Endothelial cell of umbilical vein (primary cell): Measurements from ENCODE around the gene TRMT44. TPM values are rescaled to one million over a fixed set of nuclear protein-coding genes. Genes with fewer than 3 reads are reported as not detected.

Experiments used
- BruUV-seq: library from RNA; stranded (reverse); fragments of 400-500 nt; replicated peaks from 2 replicates; lab custom pipeline; 2021; lab: Mats Ljungman, UMichigan
- CTCF ChIA-PET: fragments of 300-600, 350-600 bp; sonication (Branson Sonifier 250); formaldehyde crosslinking; loops from one replicate; lab custom pipeline; 2021; ENCODE audit warnings: antibody characterized with exemption, inconsistent platforms; lab: Charles Lee
- POLR2A ChIA-PET: fragments of 300-600, 350-600 bp; sonication (Branson Sonifier 250); formaldehyde crosslinking; loops from one replicate; lab custom pipeline; 2021; ENCODE audit warnings: antibody characterized with exemption, inconsistent platforms; lab: Charles Lee
- DNase-seq: peaks from one replicate; pipeline ENCODE4 v3.0.0-alpha.2; 2011; ENCODE audit warnings: low read depth, low spot score
- FAIRE-seq: peaks from 2 replicates; lab custom pipeline; 2011; peaks lifted over from hg19 to GRCh38; lab: Jason Lieb, UNC
- H2AFZ ChIP-seq: 2 replicates; pipeline ENCODE4 v1.6.0; 2012; ENCODE audit warnings: low read depth, low read length, control low read depth, inconsistent platforms
- H3K27ac ChIP-seq: 2 replicates; pipeline ENCODE4 v1.5.1; 2011; ENCODE audit warnings: low read depth, mild to moderate bottlenecking, control low read depth, low read length, moderate library complexity; ENCODE audit not compliant: insufficient read depth
- H3K27me3 ChIP-seq, 2 experiments: 2 replicates each; pipeline versions ENCODE4 v1.6.0 to v1.6.1; 2011; ENCODE audit warnings: low read length in 2 of 2, mixed read lengths in 1 of 2; ENCODE audit not compliant: control insufficient read depth in 2 of 2, insufficient read depth in 2 of 2
- H3K36me3 ChIP-seq, 2 experiments: 2 replicates in 1 of 2; 3 replicates in 1 of 2; pipeline ENCODE4 v1.5.1; 2011; ENCODE audit warnings: low read length in 2 of 2, mild to moderate bottlenecking in 1 of 2, moderate library complexity in 1 of 2; ENCODE audit not compliant: control insufficient read depth in 2 of 2, insufficient read depth in 2 of 2; ENCODE audit errors: extremely low read depth in 1 of 2
- H3K4me1 ChIP-seq: 3 replicates; pipeline ENCODE4 v1.5.1; 2011; ENCODE audit warnings: mild to moderate bottlenecking, low read length; ENCODE audit not compliant: control insufficient read depth, insufficient read depth; ENCODE audit errors: extremely low read depth
- H3K4me2 ChIP-seq: 2 replicates; pipeline ENCODE4 v1.6.1; 2011; ENCODE audit warnings: low read length, control low read depth, mixed read lengths; ENCODE audit not compliant: insufficient read depth
- H3K4me3 ChIP-seq, 3 experiments: fragments of 200-600 bp in 1 of 3; sonication (generic), shearing (Covaris generic) in 1 of 3; replicated peaks in 1 of 3; 2 replicates each; pipeline ENCODE4 v1.5.1; 2011 to 2016; ENCODE audit warnings: control low read depth in 3 of 3, low read length in 3 of 3, mild to moderate bottlenecking in 2 of 3, inconsistent platforms in 1 of 3, low read depth in 1 of 3, moderate library complexity in 1 of 3; ENCODE audit not compliant: insufficient read depth in 1 of 3
- H3K79me2 ChIP-seq: 2 replicates; pipeline ENCODE4 v1.6.0; 2012; ENCODE audit warnings: low read length, inconsistent platforms; ENCODE audit not compliant: control insufficient read depth, insufficient read depth
- H3K9ac ChIP-seq: replicated peaks from 2 replicates; pipeline ENCODE3; 2011; ENCODE audit warnings: low read length, control low read depth; ENCODE audit not compliant: insufficient read depth; ENCODE audit errors: extremely low read depth
- H3K9me1 ChIP-seq: replicated peaks from 3 replicates; pipeline ENCODE4 v1.6.0; 2011; ENCODE audit warnings: mild to moderate bottlenecking, low read length; ENCODE audit not compliant: control insufficient read depth, insufficient read depth; ENCODE audit errors: extremely low read depth
- H3K9me3 ChIP-seq: replicated peaks from 2 replicates; pipeline ENCODE4 v1.5.1; 2012; ENCODE audit warnings: low read length, inconsistent platforms; ENCODE audit not compliant: control insufficient read depth, insufficient read depth
- H4K20me1 ChIP-seq: replicated peaks from 2 replicates; pipeline ENCODE3; 2011; ENCODE audit warnings: mild to moderate bottlenecking, low read length; ENCODE audit not compliant: control insufficient read depth, insufficient read depth; ENCODE audit errors: extremely low read depth
- EZH2 ChIP-seq: IDR thresholded peaks from 2 replicates; pipeline ENCODE4 v1.6.1; 2012; ENCODE audit warnings: borderline replicate concordance, low read depth, mild to moderate bottlenecking, moderate library complexity, low read length, inconsistent platforms; ENCODE audit not compliant: severe bottlenecking
- FOS ChIP-seq: IDR thresholded peaks from 2 replicates; pipeline ENCODE4 v1.6.1; 2011; ENCODE audit warnings: mild to moderate bottlenecking, low read length, moderate library complexity, borderline replicate concordance; ENCODE audit not compliant: insufficient read depth
- GATA2 ChIP-seq: IDR thresholded peaks from 2 replicates; pipeline ENCODE4 v1.7.0; 2011; ENCODE audit warnings: low read depth, mild to moderate bottlenecking, moderate library complexity, mixed read lengths, low read length; ENCODE audit not compliant: insufficient read length, insufficient read depth
- JUN ChIP-seq: IDR thresholded peaks from 2 replicates; pipeline ENCODE4 v1.6.1; 2011; ENCODE audit warnings: borderline replicate concordance, low read depth; ENCODE audit not compliant: insufficient read length, insufficient read depth
- MYC ChIP-seq: IDR thresholded peaks from one replicate; pipeline ENCODE4 v1.6.1; 2011; ENCODE audit warnings: mild to moderate bottlenecking, low read depth, low read length
- POLR2A ChIP-seq: IDR thresholded peaks from 2 replicates; pipeline ENCODE4 v1.6.1; 2012; ENCODE audit warnings: low read depth, mild to moderate bottlenecking, control low read depth, low read length
- POLR2AphosphoS5 ChIP-seq: IDR thresholded peaks from 2 replicates; pipeline ENCODE4 v1.6.1; 2012; ENCODE audit warnings: low read depth, mild to moderate bottlenecking, control low read depth, low read length, moderate library complexity; ENCODE audit not compliant: insufficient read depth
- dilution Hi-C: fragments of 300-500 bp; cut with MboI; formaldehyde crosslinking; loops from one replicate; pipeline ENCODE4 v1.15.0; 2019; ENCODE audit warnings: low sequenced_read_pairs; ENCODE audit not compliant: extremely low pct_ligation_motif_present
- intact Hi-C: fragments of 100-400 bp; cut with micrococcal nuclease; formaldehyde crosslinking; loops from one replicate; pipeline ENCODE4 v1.10.0; 2022
- polyA plus RNA-seq, 4 experiments: library from polyadenylated mRNA; depleted of rRNA in 3 of 4; stranded (reverse) in 3 of 4; unstranded in 1 of 4; fragments of >200 nt; gene quantifications; 2 replicates each; pipeline versions ENCODE4 v1.2.1 to v1.2.3, GENCODE V29; 2011 to 2012; ENCODE audit warnings: missing spikeins in 1 of 4
- total RNA-seq: library from RNA; stranded (reverse); gene quantifications from 2 replicates; pipeline ENCODE4 v1.2.3, GENCODE V29; 2021
- TF ChIP-seq, protein P1 (sequence below): IDR thresholded peaks from 2 replicates; pipeline ENCODE4 v1.6.1; 2011; ENCODE audit not compliant: insufficient read depth, insufficient read length
- TF ChIP-seq, protein P2 (sequence below), 2 donors: IDR thresholded peaks; 1 replicate in 1 of 2; 2 replicates in 1 of 2; pipeline ENCODE4 v1.5.1; 2011; ENCODE audit warnings: low read length in 2 of 2, mild to moderate bottlenecking in 2 of 2, moderate library complexity in 2 of 2, control low read depth in 1 of 2, inconsistent platforms in 1 of 2, low read depth in 1 of 2; ENCODE audit not compliant: insufficient read depth in 1 of 2; ENCODE audit errors: extremely low read depth in 1 of 2

The TRMT44 gene
- total and polyA plus RNA-seq, 2 donors (not counting 3 experiments of a cell fraction or from before 2014, with no cell fraction given), result 10.4 to 17.3 TPM

DNA sequence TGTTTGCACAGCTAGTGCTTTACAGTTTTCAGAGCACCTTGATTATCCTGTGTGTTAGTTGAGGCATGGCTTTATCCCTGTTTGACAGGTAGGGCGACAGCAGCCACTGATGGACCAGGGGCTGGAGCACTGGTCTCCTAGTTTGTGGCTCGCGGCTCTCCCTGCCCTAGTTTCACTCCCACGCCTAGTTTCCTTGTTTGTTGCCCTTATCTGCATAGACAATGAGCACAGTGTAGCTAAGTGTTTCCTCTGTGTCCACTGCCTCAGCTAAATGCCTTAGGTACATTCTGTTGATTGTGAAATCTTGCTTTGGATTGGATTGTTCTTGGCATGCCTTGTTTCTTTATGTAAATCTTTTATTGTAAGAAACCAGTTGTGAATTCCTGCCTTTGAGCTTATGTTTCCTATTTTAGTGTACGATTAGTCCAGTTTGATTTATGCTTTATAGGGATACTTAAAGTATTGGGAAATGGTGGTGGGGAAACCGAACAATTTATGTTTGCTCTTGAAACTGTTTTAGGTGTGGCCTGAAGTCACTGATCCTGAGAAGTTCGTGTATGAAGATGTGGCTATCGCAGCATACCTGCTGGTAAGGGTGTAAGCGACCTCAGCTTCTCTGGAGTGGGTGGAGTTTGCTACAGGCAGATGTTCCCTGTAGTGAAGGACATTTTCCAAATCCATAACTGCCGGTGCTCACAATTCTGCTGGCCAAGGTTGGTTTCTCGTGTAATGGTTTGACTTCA, 11.0 kb downstream of the TRMT44 start:
- no peak overlapping the region for H3K4me3 ChIP-seq
- dilution Hi-C loops (no loop called here), intact Hi-C loops (no loop called here)
- TF ChIP-seq, protein P1, sequence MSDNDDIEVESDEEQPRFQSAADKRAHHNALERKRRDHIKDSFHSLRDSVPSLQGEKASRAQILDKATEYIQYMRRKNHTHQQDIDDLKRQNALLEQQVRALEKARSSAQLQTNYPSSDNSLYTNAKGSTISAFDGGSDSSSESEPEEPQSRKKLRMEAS, result no peak
- TF ChIP-seq EZH2, result no peak
- TF ChIP-seq FOS, result no peak
- TF ChIP-seq, protein P2, sequence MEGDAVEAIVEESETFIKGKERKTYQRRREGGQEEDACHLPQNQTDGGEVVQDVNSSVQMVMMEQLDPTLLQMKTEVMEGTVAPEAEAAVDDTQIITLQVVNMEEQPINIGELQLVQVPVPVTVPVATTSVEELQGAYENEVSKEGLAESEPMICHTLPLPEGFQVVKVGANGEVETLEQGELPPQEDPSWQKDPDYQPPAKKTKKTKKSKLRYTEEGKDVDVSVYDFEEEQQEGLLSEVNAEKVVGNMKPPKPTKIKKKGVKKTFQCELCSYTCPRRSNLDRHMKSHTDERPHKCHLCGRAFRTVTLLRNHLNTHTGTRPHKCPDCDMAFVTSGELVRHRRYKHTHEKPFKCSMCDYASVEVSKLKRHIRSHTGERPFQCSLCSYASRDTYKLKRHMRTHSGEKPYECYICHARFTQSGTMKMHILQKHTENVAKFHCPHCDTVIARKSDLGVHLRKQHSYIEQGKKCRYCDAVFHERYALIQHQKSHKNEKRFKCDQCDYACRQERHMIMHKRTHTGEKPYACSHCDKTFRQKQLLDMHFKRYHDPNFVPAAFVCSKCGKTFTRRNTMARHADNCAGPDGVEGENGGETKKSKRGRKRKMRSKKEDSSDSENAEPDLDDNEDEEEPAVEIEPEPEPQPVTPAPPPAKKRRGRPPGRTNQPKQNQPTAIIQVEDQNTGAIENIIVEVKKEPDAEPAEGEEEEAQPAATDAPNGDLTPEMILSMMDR (IDR thresholded peaks at IDR 0.05; ENCODE audit: extremely low read depth in 1 of 2, insufficient read depth in 1 of 2, low read depth in 1 of 2, low read length in 2 of 2), result no peak
- no peak for TF ChIP-seq GATA2
- no peak for TF ChIP-seq JUN
- TF ChIP-seq MYC, result no peak
- no peak for TF ChIP-seq POLR2A
- no peak for TF ChIP-seq POLR2AphosphoS5
- no peaks in the 10 kb centered on the region for H4K20me1 ChIP-seq
- H3K9ac ChIP-seq, result no peak overlapping the region
- H3K27ac ChIP-seq, result no peak overlapping the region
- no peak overlapping the region for H3K4me2 ChIP-seq
- H2AFZ ChIP-seq, result no peak overlapping the region
- no peaks in the 10 kb centered on the region for H3K79me2 ChIP-seq
- CTCF ChIA-PET, result no interaction called here
- POLR2A ChIA-PET, result no interaction called here
- no peaks in the 10 kb centered on the region for H3K9me1 ChIP-seq
- no TSS peak for BruUV-seq
- DNase-seq (peak; percentile 73), FAIRE-seq (no peak)
- no peaks in the 10 kb centered on the region for H3K27me3 ChIP-seq
- no peaks in the 10 kb centered on the region for H3K4me1 ChIP-seq
- H3K9me3 ChIP-seq, result no peaks in the 10 kb centered on the region
- H3K36me3 ChIP-seq, result peaks cover 23 to 37% of the 10 kb centered on the region in 2 experiments
